Endothelial cell of umbilical vein (primary cell): ENCODE results near the gene TNFRSF19. TPM values are rescaled to one million over a fixed set of nuclear protein-coding genes. Genes with fewer than 3 reads are reported as not detected.

Source experiments
- BruUV-seq: library from RNA; stranded (reverse); fragments of 400-500 nt; replicated peaks from 2 replicates; lab custom pipeline; 2021; lab: Mats Ljungman, UMichigan
- CTCF ChIA-PET: fragments of 300-600, 350-600 bp; sonication (Branson Sonifier 250); formaldehyde crosslinking; loops from one replicate; lab custom pipeline; 2021; ENCODE audit warnings: antibody characterized with exemption, inconsistent platforms; lab: Charles Lee
- POLR2A ChIA-PET: fragments of 300-600, 350-600 bp; sonication (Branson Sonifier 250); formaldehyde crosslinking; loops from one replicate; lab custom pipeline; 2021; ENCODE audit warnings: antibody characterized with exemption, inconsistent platforms; lab: Charles Lee
- DNase-seq: peaks from one replicate; pipeline ENCODE4 v3.0.0-alpha.2; 2011; ENCODE audit warnings: low read depth, low spot score
- FAIRE-seq: peaks from 2 replicates; lab custom pipeline; 2011; peaks lifted over from hg19 to GRCh38; lab: Jason Lieb, UNC
- H2AFZ ChIP-seq: 2 replicates; pipeline ENCODE4 v1.6.0; 2012; ENCODE audit warnings: low read depth, low read length, control low read depth, inconsistent platforms
- H3K27ac ChIP-seq: 2 replicates; pipeline ENCODE4 v1.5.1; 2011; ENCODE audit warnings: low read depth, mild to moderate bottlenecking, control low read depth, low read length, moderate library complexity; ENCODE audit not compliant: insufficient read depth
- H3K27me3 ChIP-seq, 2 experiments: 2 replicates each; pipeline versions ENCODE4 v1.6.0 to v1.6.1; 2011; ENCODE audit warnings: low read length in 2 of 2, mixed read lengths in 1 of 2; ENCODE audit not compliant: control insufficient read depth in 2 of 2, insufficient read depth in 2 of 2
- H3K36me3 ChIP-seq, 2 experiments: 2 replicates in 1 of 2; 3 replicates in 1 of 2; pipeline ENCODE4 v1.5.1; 2011; ENCODE audit warnings: low read length in 2 of 2, mild to moderate bottlenecking in 1 of 2, moderate library complexity in 1 of 2; ENCODE audit not compliant: control insufficient read depth in 2 of 2, insufficient read depth in 2 of 2; ENCODE audit errors: extremely low read depth in 1 of 2
- H3K4me1 ChIP-seq: 3 replicates; pipeline ENCODE4 v1.5.1; 2011; ENCODE audit warnings: mild to moderate bottlenecking, low read length; ENCODE audit not compliant: control insufficient read depth, insufficient read depth; ENCODE audit errors: extremely low read depth
- H3K4me2 ChIP-seq: 2 replicates; pipeline ENCODE4 v1.6.1; 2011; ENCODE audit warnings: low read length, control low read depth, mixed read lengths; ENCODE audit not compliant: insufficient read depth
- H3K4me3 ChIP-seq, 3 experiments: fragments of 200-600 bp in 1 of 3; sonication (generic), shearing (Covaris generic) in 1 of 3; replicated peaks in 1 of 3; 2 replicates each; pipeline ENCODE4 v1.5.1; 2011 to 2016; ENCODE audit warnings: control low read depth in 3 of 3, low read length in 3 of 3, mild to moderate bottlenecking in 2 of 3, inconsistent platforms in 1 of 3, low read depth in 1 of 3, moderate library complexity in 1 of 3; ENCODE audit not compliant: insufficient read depth in 1 of 3
- H3K79me2 ChIP-seq: 2 replicates; pipeline ENCODE4 v1.6.0; 2012; ENCODE audit warnings: low read length, inconsistent platforms; ENCODE audit not compliant: control insufficient read depth, insufficient read depth
- H3K9ac ChIP-seq: replicated peaks from 2 replicates; pipeline ENCODE3; 2011; ENCODE audit warnings: low read length, control low read depth; ENCODE audit not compliant: insufficient read depth; ENCODE audit errors: extremely low read depth
- H3K9me1 ChIP-seq: replicated peaks from 3 replicates; pipeline ENCODE4 v1.6.0; 2011; ENCODE audit warnings: mild to moderate bottlenecking, low read length; ENCODE audit not compliant: control insufficient read depth, insufficient read depth; ENCODE audit errors: extremely low read depth
- H3K9me3 ChIP-seq: replicated peaks from 2 replicates; pipeline ENCODE4 v1.5.1; 2012; ENCODE audit warnings: low read length, inconsistent platforms; ENCODE audit not compliant: control insufficient read depth, insufficient read depth
- H4K20me1 ChIP-seq: replicated peaks from 2 replicates; pipeline ENCODE3; 2011; ENCODE audit warnings: mild to moderate bottlenecking, low read length; ENCODE audit not compliant: control insufficient read depth, insufficient read depth; ENCODE audit errors: extremely low read depth
- FOS ChIP-seq: IDR thresholded peaks from 2 replicates; pipeline ENCODE4 v1.6.1; 2011; ENCODE audit warnings: mild to moderate bottlenecking, low read length, moderate library complexity, borderline replicate concordance; ENCODE audit not compliant: insufficient read depth
- GATA2 ChIP-seq: IDR thresholded peaks from 2 replicates; pipeline ENCODE4 v1.7.0; 2011; ENCODE audit warnings: low read depth, mild to moderate bottlenecking, moderate library complexity, mixed read lengths, low read length; ENCODE audit not compliant: insufficient read length, insufficient read depth
- JUN ChIP-seq: IDR thresholded peaks from 2 replicates; pipeline ENCODE4 v1.6.1; 2011; ENCODE audit warnings: borderline replicate concordance, low read depth; ENCODE audit not compliant: insufficient read length, insufficient read depth
- POLR2A ChIP-seq: IDR thresholded peaks from 2 replicates; pipeline ENCODE4 v1.6.1; 2012; ENCODE audit warnings: low read depth, mild to moderate bottlenecking, control low read depth, low read length
- POLR2AphosphoS5 ChIP-seq: IDR thresholded peaks from 2 replicates; pipeline ENCODE4 v1.6.1; 2012; ENCODE audit warnings: low read depth, mild to moderate bottlenecking, control low read depth, low read length, moderate library complexity; ENCODE audit not compliant: insufficient read depth
- dilution Hi-C: fragments of 300-500 bp; cut with MboI; formaldehyde crosslinking; loops from one replicate; pipeline ENCODE4 v1.15.0; 2019; ENCODE audit warnings: low sequenced_read_pairs; ENCODE audit not compliant: extremely low pct_ligation_motif_present
- intact Hi-C: fragments of 100-400 bp; cut with micrococcal nuclease; formaldehyde crosslinking; loops from one replicate; pipeline ENCODE4 v1.10.0; 2022
- polyA plus RNA-seq, 4 experiments: library from polyadenylated mRNA; depleted of rRNA in 3 of 4; stranded (reverse) in 3 of 4; unstranded in 1 of 4; fragments of >200 nt; gene quantifications; 2 replicates each; pipeline versions ENCODE4 v1.2.1 to v1.2.3, GENCODE V29; 2011 to 2012; ENCODE audit warnings: missing spikeins in 1 of 4
- total RNA-seq: library from RNA; stranded (reverse); gene quantifications from 2 replicates; pipeline ENCODE4 v1.2.3, GENCODE V29; 2021
- TF ChIP-seq, protein P1 (sequence below), 2 donors: IDR thresholded peaks; 1 replicate in 1 of 2; 2 replicates in 1 of 2; pipeline ENCODE4 v1.5.1; 2011; ENCODE audit warnings: low read length in 2 of 2, mild to moderate bottlenecking in 2 of 2, moderate library complexity in 2 of 2, control low read depth in 1 of 2, inconsistent platforms in 1 of 2, low read depth in 1 of 2; ENCODE audit not compliant: insufficient read depth in 1 of 2; ENCODE audit errors: extremely low read depth in 1 of 2

Gene TNFRSF19
- total and polyA plus RNA-seq, 2 donors (not counting 3 experiments of a cell fraction or from before 2014, with no cell fraction given) = 0.23 to 0.29 TPM

DNA sequence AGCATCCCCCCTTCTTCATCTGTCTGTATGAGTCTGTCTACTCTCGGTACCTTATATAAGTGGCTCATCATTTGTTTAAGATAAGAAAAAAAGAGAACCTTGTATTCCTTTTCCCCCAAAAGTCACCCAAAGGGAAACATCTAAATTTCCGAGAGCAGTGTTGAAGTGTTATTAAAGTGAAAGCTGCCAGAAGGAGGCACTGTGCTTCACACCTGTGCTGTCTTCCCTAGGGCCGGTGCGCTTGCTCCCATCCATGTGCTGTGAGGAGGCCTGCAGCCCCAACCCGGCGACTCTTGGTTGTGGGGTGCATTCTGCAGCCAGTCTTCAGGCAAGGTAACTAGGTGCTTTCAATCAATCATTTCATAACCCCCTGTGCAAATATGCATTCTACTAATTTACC is 97.5 kb downstream of the TNFRSF19 start:
- ChIA-PET POLR2A (no interaction called here), CTCF (no interaction called here)
- Histone ChIP-seq H3K4me3 (no peak overlapping the region), H4K20me1 (no peaks in the 10 kb centered on the region), H3K9me3 (no peaks in the 10 kb centered on the region), H3K9me1 (no peaks in the 10 kb centered on the region), H3K4me1 (no peaks in the 10 kb centered on the region), H3K79me2 (no peaks in the 10 kb centered on the region), H3K36me3 (no peaks in the 10 kb centered on the region), H3K9ac (no peak overlapping the region), H3K27ac (no peak overlapping the region), H3K27me3 (peaks cover 0 to 3% of the 10 kb centered on the region in 2 experiments), H3K4me2 (no peak overlapping the region), H2AFZ (no peak overlapping the region)
- TF ChIP-seq POLR2A = no peak
- no peak for TF ChIP-seq JUN
- dilution Hi-C loops = no loop called here
- DNase-seq (no peak), FAIRE-seq (no peak)
- intact Hi-C loops = no loop called here
- no TSS peak for BruUV-seq

DNA sequence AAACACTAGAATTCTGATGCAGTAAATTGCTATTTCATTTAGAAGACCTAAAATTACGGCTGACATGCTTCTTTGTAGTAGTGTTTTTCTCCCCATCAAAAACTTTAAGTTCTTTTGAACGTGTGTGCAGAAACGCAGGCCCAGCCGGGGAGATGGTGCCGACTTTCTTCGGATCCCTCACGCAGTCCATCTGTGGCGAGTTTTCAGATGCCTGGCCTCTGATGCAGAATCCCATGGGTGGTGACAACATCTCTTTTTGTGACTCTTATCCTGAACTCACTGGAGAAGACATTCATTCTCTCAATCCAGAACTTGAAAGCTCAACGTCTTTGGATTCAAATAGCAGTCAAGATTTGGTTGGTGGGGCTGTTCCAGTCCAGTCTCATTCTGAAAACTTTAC is 98.3 kb downstream of the TNFRSF19 start:
- no peak for FAIRE-seq

More for the DNA sequence above, 98.3 kb downstream of the TNFRSF19 start:
- Histone ChIP-seq H3K27ac (no peak overlapping the region), H3K9me3 (no peaks in the 10 kb centered on the region), H3K79me2 (no peaks in the 10 kb centered on the region), H3K4me2 (no peak overlapping the region), H4K20me1 (no peaks in the 10 kb centered on the region), H3K4me3 (no peak overlapping the region), H2AFZ (no peak overlapping the region), H3K4me1 (no peaks in the 10 kb centered on the region), H3K9ac (no peak overlapping the region), H3K36me3 (no peaks in the 10 kb centered on the region), H3K9me1 (no peaks in the 10 kb centered on the region), H3K27me3 (peaks cover 0 to 6% of the 10 kb centered on the region in 2 experiments)
- intact Hi-C loops (no loop called here), dilution Hi-C loops (no loop called here)
- ChIA-PET CTCF (no interaction called here), POLR2A (no interaction called here)
- TF ChIP-seq JUN = no peak
- no peak for TF ChIP-seq POLR2A
- TF ChIP-seq POLR2AphosphoS5 = no peak
- TF ChIP-seq, protein P1, sequence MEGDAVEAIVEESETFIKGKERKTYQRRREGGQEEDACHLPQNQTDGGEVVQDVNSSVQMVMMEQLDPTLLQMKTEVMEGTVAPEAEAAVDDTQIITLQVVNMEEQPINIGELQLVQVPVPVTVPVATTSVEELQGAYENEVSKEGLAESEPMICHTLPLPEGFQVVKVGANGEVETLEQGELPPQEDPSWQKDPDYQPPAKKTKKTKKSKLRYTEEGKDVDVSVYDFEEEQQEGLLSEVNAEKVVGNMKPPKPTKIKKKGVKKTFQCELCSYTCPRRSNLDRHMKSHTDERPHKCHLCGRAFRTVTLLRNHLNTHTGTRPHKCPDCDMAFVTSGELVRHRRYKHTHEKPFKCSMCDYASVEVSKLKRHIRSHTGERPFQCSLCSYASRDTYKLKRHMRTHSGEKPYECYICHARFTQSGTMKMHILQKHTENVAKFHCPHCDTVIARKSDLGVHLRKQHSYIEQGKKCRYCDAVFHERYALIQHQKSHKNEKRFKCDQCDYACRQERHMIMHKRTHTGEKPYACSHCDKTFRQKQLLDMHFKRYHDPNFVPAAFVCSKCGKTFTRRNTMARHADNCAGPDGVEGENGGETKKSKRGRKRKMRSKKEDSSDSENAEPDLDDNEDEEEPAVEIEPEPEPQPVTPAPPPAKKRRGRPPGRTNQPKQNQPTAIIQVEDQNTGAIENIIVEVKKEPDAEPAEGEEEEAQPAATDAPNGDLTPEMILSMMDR (IDR thresholded peaks at IDR 0.05; ENCODE audit: extremely low read depth in 1 of 2, insufficient read depth in 1 of 2, low read depth in 1 of 2, low read length in 2 of 2) = no peak
- no peak for TF ChIP-seq FOS
- no peak for TF ChIP-seq GATA2
- DNase-seq = no peak
- no TSS peak for BruUV-seq
